CD4-positive, alpha-beta T cell treated with Interleukin-15 for 4 hours (primary cell): ENCODE measurements around the gene PGK2.
"Not testable (repeated sequence)": the region's sequence is repeated elsewhere in the genome, so short reads cannot be mapped to it uniquely, and the experiment has no call there.

ENCODE experiments used
- DNase-seq: peaks from one replicate; pipeline ENCODE4 v3.0.0-alpha.2; 2020; ENCODE audit warnings: low spot score

Gene PGK2

GRCh38 chr6:49787176-49787575 lies at the start of gene PGK2:
PGK2 (minus strand) TSS chr6:49787285; CDS start chr6:49787187, 98 bp downstream.
- DNase-seq, result no peak

DNA sequence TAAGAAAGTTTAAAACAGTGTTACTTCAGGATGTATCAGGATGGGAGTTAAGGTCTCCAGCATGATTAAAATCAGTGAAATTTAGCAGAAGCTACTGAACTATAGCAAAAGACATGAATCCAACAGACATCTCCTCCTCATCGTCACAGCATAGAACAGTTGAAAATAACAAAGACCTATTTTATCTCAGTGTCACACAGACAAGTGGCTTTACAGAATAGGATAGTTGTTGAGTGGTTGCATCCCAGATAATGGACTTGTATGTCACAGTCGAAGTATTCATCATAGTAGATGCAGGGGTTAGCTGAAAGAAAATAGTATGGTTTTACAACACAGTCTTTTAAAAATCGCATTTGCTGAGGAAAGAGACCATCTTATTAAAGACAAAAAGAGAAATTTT lies 48.1 kb upstream of the PGK2 start:
- no peak for DNase-seq

GRCh38 chr6:49833386-49833785 lies 46.3 kb upstream of the PGK2 start:
- no peak for DNase-seq

DNA sequence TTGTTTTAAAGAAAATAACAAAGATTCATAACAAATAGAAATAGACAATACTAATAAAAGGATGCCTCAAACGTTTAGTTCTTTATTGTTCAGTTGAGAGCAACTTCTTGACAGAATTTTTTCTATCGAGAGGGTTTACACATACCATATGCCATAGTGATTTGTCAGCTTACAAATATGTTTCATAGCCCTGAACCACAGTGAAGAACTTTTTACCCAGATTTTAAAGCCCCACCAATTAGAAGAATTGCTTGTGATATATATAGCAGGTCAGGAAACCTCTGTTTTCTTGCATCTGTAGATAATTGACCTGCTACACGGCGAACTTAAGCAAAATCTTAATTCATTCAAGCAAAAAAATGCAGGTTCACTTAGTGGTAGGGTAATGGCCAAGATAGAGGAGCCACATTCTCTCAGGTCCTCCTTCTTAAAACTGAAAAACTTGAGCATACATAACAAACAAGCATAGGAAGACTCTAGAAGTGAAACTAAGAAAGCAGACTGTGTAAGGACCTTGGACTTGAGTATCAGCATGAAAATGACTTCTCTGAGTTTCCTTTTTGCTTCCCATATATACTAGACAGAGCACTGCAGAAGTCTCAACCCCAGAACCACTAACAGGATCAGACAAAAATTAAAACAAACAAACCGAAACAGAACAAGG lies 39.8 kb upstream of the PGK2 start:
- DNase-seq, result no peak

GRCh38 chr6:49815166-49815565 lies 28.1 kb upstream of the PGK2 start:
- DNase-seq, result no peak

DNA sequence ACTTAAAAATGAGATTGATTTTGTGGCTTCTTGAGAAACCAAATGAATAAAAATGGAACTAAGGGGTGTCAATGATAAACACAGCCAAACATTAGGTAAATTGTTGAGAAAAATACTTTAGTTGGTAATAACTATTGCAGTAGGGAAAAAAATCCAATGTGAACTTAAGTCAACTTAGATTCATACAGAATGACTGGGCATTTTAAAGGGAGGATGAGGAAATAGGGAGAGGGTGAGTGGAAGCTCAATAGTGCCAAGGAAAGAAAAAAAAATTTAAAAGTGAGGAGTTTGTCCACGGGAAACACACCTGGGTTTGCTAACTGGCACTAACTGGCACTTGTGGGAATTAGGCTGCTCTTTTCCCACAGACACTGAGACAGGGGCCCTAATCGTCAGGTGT lies 26.2 kb upstream of the PGK2 start:
- no peak for DNase-seq

GRCh38 chr6:49806145-49806544 lies 19.1 kb upstream of the PGK2 start:
- no peak for DNase-seq

- DNase-seq, result no peak
These were observed 18.2 kb upstream of the PGK2 start for GRCh38 chr6:49805246-49805645.

DNA sequence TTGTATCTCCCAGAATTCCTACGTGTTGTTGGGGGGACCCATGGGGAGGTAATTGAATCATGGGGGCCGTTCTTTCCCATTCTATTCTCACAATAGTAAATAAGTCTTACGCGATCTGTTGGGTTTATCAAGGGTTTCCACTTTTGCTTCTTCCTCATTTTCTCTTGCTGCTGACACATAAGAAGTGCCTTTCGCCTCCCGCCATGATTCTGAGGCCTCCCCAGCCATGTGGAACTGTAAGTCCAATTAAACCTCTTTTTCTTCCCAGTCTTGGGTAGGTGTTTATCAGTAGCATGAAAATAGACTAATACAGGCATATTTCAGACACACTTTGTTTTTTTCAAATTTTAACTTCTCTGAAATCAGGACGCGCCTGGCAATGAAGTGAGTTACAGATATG lies 14.4 kb upstream of the PGK2 start:
- DNase-seq, result no peak

- DNase-seq, result no peak
These were observed 12.0 kb upstream of the PGK2 start for GRCh38 chr6:49799090-49799489.

DNA sequence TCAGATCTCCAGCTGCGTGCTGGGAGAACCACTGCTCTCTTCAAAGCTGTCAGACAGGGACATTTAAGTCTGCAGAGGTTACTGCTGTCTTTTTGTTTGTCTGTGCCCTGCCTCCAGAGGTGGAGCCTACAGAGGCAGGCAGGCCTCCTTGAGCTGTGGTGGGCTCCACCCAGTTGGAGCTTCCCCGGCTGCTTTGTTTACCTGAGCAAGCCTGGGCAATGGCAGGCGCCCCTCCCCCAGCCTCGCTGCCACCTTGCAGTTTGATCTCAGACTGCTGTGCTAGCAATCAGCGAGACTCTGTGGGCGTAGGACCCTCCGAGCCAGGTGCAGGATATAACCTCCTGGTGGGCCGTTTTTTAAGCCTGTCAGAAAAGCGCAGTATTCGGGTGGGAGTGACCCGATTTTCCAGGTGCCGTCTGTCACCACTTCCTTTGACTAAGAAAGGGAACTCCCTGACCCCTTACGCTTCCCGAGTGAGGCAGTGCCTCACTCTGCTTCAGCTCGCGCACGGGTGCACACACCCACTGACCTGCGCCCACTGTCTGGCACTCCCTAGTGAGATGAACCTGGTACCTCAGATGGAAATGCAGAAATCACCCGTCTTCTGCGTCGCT lies 9.9 kb upstream of the PGK2 start:
- not testable (repeated sequence) for DNase-seq

DNA sequence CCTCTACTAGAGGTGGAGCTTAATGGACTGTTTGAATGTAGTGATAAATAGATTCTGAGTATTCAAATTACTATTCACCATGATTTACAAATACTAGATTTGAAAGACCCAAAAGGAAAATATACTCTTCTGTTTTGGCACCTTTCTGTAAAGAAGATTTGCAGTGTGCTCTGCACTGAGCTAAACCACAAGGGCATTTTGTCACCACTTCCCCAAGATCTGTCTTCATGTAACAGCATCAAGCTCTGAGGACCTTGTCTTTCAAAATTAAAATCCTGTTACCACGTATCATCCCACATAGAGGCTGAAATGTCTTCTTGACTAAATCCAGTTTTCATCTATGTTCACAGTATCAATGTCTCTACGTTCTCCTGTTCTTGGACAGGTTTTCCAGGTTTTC lies 3.3 kb upstream of the PGK2 start:
- no peak for DNase-seq

GRCh38 chr6:49784272-49784671 lies 2.8 kb downstream of the PGK2 start:
- no peak for DNase-seq

GRCh38 chr6:49782725-49783124 lies 4.4 kb downstream of the PGK2 start:
- no peak for DNase-seq

DNA sequence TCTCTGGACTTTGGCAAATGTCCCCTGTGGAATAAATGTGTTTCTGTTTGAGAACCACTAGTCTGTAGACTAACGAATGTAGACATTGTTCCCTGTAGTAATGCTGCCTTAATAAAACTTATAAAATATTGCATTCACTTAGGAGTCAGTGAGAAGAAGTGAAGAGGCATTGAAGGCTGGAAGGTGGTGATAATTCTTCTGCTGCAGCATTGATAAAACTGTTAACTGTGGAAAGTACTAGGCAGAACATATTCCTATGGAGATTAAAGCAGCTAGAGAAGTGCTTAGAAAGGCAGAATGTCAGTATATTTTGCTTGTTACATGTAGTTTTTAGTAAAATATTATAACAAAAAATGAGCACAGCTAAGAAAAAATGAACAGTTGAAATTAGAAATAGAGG lies 4.8 kb downstream of the PGK2 start:
- DNase-seq, result no peak

GRCh38 chr6:49776444-49776843 lies 10.6 kb downstream of the PGK2 start:
- DNase-seq, result no peak

GRCh38 chr6:49775043-49775442 lies 12.0 kb downstream of the PGK2 start:
- DNase-seq, result no peak

- DNase-seq, result no peak
These were observed 14.8 kb downstream of the PGK2 start for GRCh38 chr6:49772285-49772684.

DNA sequence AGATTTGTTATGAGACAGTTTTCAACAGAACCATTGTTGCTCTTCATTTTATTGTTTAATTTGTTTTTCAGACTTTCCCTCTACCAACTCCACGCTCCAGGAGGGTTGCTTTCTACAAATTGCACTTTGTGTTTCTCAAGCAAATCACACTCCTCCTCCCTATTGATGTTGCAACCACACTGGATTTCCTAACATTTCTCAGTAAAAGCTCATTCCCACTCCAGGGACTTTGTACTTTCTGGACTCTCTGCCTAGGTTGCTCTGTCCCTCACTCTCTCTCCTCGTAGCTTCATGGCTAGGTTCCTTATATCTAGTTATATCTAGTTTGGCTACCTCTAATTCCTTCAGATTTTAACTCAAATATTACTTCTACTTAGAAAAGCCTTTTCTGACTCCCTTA lies 20.3 kb downstream of the PGK2 start:
- DNase-seq, result no peak

DNA sequence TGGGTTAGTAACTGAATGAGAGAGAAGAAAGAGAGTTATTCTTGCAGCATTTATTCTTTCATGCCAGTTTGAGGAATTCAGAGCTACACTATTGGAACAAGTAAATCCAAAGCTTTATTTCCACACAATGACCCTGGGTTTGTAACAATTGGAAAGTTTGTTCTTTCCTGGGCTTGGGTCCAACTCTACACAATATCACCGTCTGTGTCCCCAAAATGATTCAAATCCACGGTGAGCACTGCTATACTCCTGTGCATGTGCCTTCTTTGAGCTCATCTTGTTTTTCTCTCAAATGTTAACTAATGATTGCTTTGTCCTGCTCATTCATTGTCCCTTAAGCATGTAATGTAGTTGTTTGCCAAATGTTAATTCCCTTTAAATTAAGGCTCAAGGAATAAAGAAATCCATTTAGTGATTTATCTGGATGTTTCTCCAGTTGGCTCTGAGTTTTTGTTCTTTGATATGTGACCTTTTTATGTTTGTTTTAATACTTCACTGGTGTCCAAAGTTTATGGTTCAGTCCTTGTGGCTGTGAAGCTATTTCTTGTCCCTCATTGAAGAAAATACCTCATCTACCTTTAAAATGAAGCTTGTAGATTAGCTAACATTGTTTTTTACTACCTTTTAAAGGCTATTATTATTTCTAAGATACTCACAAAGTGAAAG lies 22.4 kb downstream of the PGK2 start:
- no peak for DNase-seq

- DNase-seq, result no peak
These were observed 42.8 kb downstream of the PGK2 start, which contains the start of gene CRISP3 for GRCh38 chr6:49744259-49744658. CRISP3 (minus strand) TSS chr6:49744388; CDS start chr6:49744367, 21 bp downstream.

DNA sequence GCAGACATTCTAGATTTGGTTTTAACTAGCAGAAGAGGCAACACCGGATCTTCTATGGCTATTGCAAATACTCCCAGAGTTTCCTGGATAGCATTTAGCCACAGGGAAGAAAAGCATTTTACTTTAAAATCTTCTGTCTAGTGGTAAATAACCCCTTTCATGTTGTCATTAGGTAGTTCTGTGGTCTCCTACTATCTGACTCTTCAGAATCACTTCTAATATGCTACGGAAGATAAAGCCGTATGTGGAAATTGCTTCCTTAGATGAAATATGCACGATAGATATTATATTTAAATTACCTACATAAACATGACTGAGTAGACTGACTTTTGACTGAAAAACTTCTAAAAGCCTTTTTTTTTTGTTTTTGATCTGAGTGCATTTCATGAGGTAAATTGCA lies 43.7 kb downstream of the PGK2 start:
- no peak for DNase-seq

- DNase-seq, result no peak
These were observed 47.7 kb downstream of the PGK2 start for GRCh38 chr6:49739423-49739822.
